ENCODE results near the gene LYZL4. TPM values are rescaled to one million over a fixed set of nuclear protein-coding genes. Genes with fewer than 3 reads are reported as not detected.

The LYZL4 gene
- polyA plus RNA-seq, 4 donors = not detected

GRCh38 chr3:42377681-42378080 is 32.7 kb downstream of the LYZL4 start:
- DNase-seq (ENCODE audit: low read depth in 4 of 4, low spot score in 3 of 4) = no peak

GRCh38 chr3:42376344-42376798 is 34.0 kb downstream of the LYZL4 start:
- no peak for DNase-seq (ENCODE audit: low read depth in 4 of 4, low spot score in 3 of 4)

- DNase-seq (ENCODE audit: low read depth in 4 of 4, low spot score in 3 of 4) = no peak
These were observed 35.1 kb downstream of the LYZL4 start for GRCh38 chr3:42375121-42375800.

GRCh38 chr3:42371776-42372175 is 38.6 kb downstream of the LYZL4 start:
- DNase-seq (ENCODE audit: low read depth in 4 of 4, low spot score in 3 of 4) = no peak

- DNase-seq (ENCODE audit: low read depth in 4 of 4, low spot score in 3 of 4) = no peak
These were observed 40.6 kb downstream of the LYZL4 start for GRCh38 chr3:42369832-42370231.

GRCh38 chr3:42369304-42369703 is 41.1 kb downstream of the LYZL4 start:
- DNase-seq (ENCODE audit: low read depth in 4 of 4, low spot score in 3 of 4) = no peak

GRCh38 chr3:42368861-42369260 is 41.5 kb downstream of the LYZL4 start:
- no peak for DNase-seq (ENCODE audit: low read depth in 4 of 4, low spot score in 3 of 4)

GRCh38 chr3:42367903-42368302 is 42.5 kb downstream of the LYZL4 start:
- no peak for DNase-seq (ENCODE audit: low read depth in 4 of 4, low spot score in 3 of 4)

GRCh38 chr3:42366550-42366949 is 43.9 kb downstream of the LYZL4 start:
- DNase-seq (ENCODE audit: low read depth in 4 of 4, low spot score in 3 of 4) = no peak

- no peak for DNase-seq (ENCODE audit: low read depth in 4 of 4, low spot score in 3 of 4)
These were observed 53.1 kb downstream of the LYZL4 start for GRCh38 chr3:42357335-42357734.

GRCh38 chr3:42355612-42356011 is 54.8 kb downstream of the LYZL4 start:
- no peak for DNase-seq (ENCODE audit: low read depth in 4 of 4, low spot score in 3 of 4)

GRCh38 chr3:42353631-42354030 is 56.8 kb downstream of the LYZL4 start:
- DNase-seq (ENCODE audit: low read depth in 4 of 4, low spot score in 3 of 4) = no peak

GRCh38 chr3:42351207-42351606 is 59.2 kb downstream of the LYZL4 start:
- no peak for DNase-seq (ENCODE audit: low read depth in 4 of 4, low spot score in 3 of 4)

GRCh38 chr3:42349765-42350594 is 60.4 kb downstream of the LYZL4 start:
- no peak for DNase-seq (ENCODE audit: low read depth in 4 of 4, low spot score in 3 of 4)

- DNase-seq (ENCODE audit: low read depth in 4 of 4, low spot score in 3 of 4) = no peak
These were observed 62.5 kb downstream of the LYZL4 start for GRCh38 chr3:42347928-42348327.

Other genes with a start within 250 kb of the LYZL4 start
- gene CCK, start 144.4 kb downstream of the LYZL4 start, polyA plus RNA-seq (ENCODE audit: insufficient read length in 4 of 4) = 1 to 10 TPM in 1 of 4 donors, under 1 TPM in 2, not detected in 1; 0.24 to 2.0 (median 0.37) TPM
- 1 to 10 TPM in 3 of 4 donors, under 1 TPM in 1; 0.71 to 3.2 (median 2.2) TPM for gene VIPR1, start 92.0 kb upstream of the LYZL4 start, polyA plus RNA-seq (ENCODE audit: insufficient read length in 4 of 4)
- 10 to 100 TPM; 43.9 to 47.6 (median 45.9) TPM for gene SEC22C, start 171.4 kb upstream of the LYZL4 start, polyA plus RNA-seq (ENCODE audit: insufficient read length in 4 of 4)
- gene SS18L2, start 180.2 kb upstream of the LYZL4 start, polyA plus RNA-seq (ENCODE audit: insufficient read length in 4 of 4) = 10 to 100 TPM; 21.3 to 26.3 (median 24.4) TPM
- gene NKTR, start 190.1 kb upstream of the LYZL4 start, polyA plus RNA-seq (ENCODE audit: insufficient read length in 4 of 4) = 100 to 1,000 TPM in 2 of 4 donors, 10 to 100 TPM in 2; 75.7 to 167 (median 102) TPM
- gene ZBTB47, start 243.1 kb upstream of the LYZL4 start, polyA plus RNA-seq (ENCODE audit: insufficient read length in 4 of 4) = 10 to 100 TPM; 13.5 to 34.0 (median 15.4) TPM

Data from left renal pelvis (tissue), 4 donors.